GM12878 (cell line): ENCODE measurements around the gene ARHGAP15. TPM values are rescaled to one million over a fixed set of nuclear protein-coding genes. Genes with fewer than 3 reads are reported as not detected.

Source experiments
- ATAC-seq: fragments of 200-7000 bp; cut with Tn5 transposase; 3 replicates; pipeline ENCODE4 v1.9.1; 2020; ENCODE audit warnings: mild to moderate bottlenecking, moderate library complexity
- BruUV-seq: library from RNA; stranded (reverse); fragments of 400-500 nt; replicated peaks from 2 replicates; lab custom pipeline; 2021; lab: Mats Ljungman, UMichigan
- CTCF ChIA-PET: fragments of 300-600 bp; sonication (Branson Sonifier 250); formaldehyde crosslinking; extraction: SDS; loops from one replicate; lab custom pipeline; 2021; ENCODE audit warnings: inconsistent platforms; lab: Yijun Ruan, JAX
- POLR2A ChIA-PET: fragments of 350-600 bp; formaldehyde crosslinking; extraction: SDS; loops from one replicate; lab custom pipeline; 2021; ENCODE audit warnings: inconsistent platforms; lab: Charles Lee
- RAD21 ChIA-PET: fragments of 300-600 bp; sonication (Branson Sonifier 250); formaldehyde crosslinking; loops from one replicate; lab custom pipeline; 2023; ENCODE audit warnings: antibody characterized with exemption; ENCODE audit not compliant: unreplicated experiment; lab: Charles Lee
- SMC1A ChIA-PET: fragments of 300-600 bp; sonication (Branson Sonifier 250); formaldehyde crosslinking; loops from one replicate; lab custom pipeline; 2023; ENCODE audit not compliant: unreplicated experiment, uncharacterized antibody; lab: Charles Lee
- DNase-seq: peaks from one replicate; pipeline ENCODE4 v3.0.0-alpha.2; 2011; ENCODE audit warnings: low read depth, low spot score
- FAIRE-seq: peaks from 3 replicates; lab custom pipeline; 2011; peaks lifted over from hg19 to GRCh38; lab: Jason Lieb, UNC
- H2AFZ ChIP-seq: 2 replicates; pipeline ENCODE4 v1.6.0; 2011; ENCODE audit warnings: low read depth, low read length, control low read depth; ENCODE audit not compliant: control insufficient read depth
- H3K27ac ChIP-seq: 2 replicates; pipeline ENCODE4 v1.5.1; 2011; ENCODE audit warnings: control low read depth; ENCODE audit not compliant: control insufficient read depth, insufficient read depth
- H3K27me3 ChIP-seq, 2 experiments: replicated peaks in 1 of 2; 2 replicates each; pipeline versions ENCODE4 v1.6.0 to v1.6.1; 2011; ENCODE audit warnings: low read length in 1 of 2; ENCODE audit not compliant: control insufficient read depth in 2 of 2, insufficient read depth in 2 of 2
- H3K36me3 ChIP-seq, 2 experiments: 2 replicates each; pipeline ENCODE4 v1.5.1; 2011; ENCODE audit warnings: low read length in 1 of 2; ENCODE audit not compliant: control insufficient read depth in 2 of 2, insufficient read depth in 2 of 2
- H3K4me1 ChIP-seq: 2 replicates; pipeline ENCODE4 v1.6.1; 2011; ENCODE audit warnings: mild to moderate bottlenecking, low read length, moderate library complexity, mixed read lengths; ENCODE audit not compliant: control insufficient read depth, insufficient read depth
- H3K4me2 ChIP-seq: 2 replicates; pipeline ENCODE4 v1.6.0; 2011; ENCODE audit warnings: control low read depth; ENCODE audit not compliant: control insufficient read depth, insufficient read depth
- H3K4me3 ChIP-seq: fragments of 200-600 bp; sonication (generic); 2 replicates; pipeline ENCODE4 v1.5.1; 2016
- H3K79me2 ChIP-seq: 2 replicates; pipeline ENCODE4 v1.6.0; 2011; ENCODE audit warnings: low read length; ENCODE audit not compliant: control insufficient read depth, insufficient read depth
- H3K9ac ChIP-seq: 2 replicates; pipeline ENCODE4 v1.8.0; 2011; ENCODE audit warnings: low read length, control low read depth, mixed read lengths; ENCODE audit not compliant: control insufficient read depth, insufficient read depth
- H3K9me3 ChIP-seq: replicated peaks from 3 replicates; pipeline ENCODE4 v1.5.1; 2011; ENCODE audit warnings: mild to moderate bottlenecking, low read length; ENCODE audit not compliant: control insufficient read depth, insufficient read depth
- H4K20me1 ChIP-seq: 2 replicates; pipeline ENCODE4 v1.6.0; 2011; ENCODE audit not compliant: control insufficient read depth, insufficient read depth
- CHD1 ChIP-seq: IDR thresholded peaks from 2 replicates; pipeline ENCODE4 v1.6.1; 2012; ENCODE audit warnings: low read depth, low read length, improper control_type of control experiment
- CREB1 ChIP-seq: IDR thresholded peaks from 2 replicates; pipeline ENCODE4 v1.6.1; 2012; ENCODE audit warnings: low read depth, mild to moderate bottlenecking, inconsistent platforms
- EED ChIP-seq: sonication (generic); IDR thresholded peaks from 2 replicates; pipeline ENCODE4 v1.6.1; 2016; ENCODE audit warnings: antibody characterized with exemption, low read depth
- EZH2 ChIP-seq: IDR thresholded peaks from 2 replicates; pipeline ENCODE4 v1.6.1; 2012; ENCODE audit warnings: low read depth, mild to moderate bottlenecking, control low read depth, inconsistent platforms, low read length, borderline replicate concordance; ENCODE audit not compliant: control insufficient read depth
- GATAD2B ChIP-seq: fragments of 450-650 bp; conservative IDR thresholded peaks from 2 replicates; pipeline ENCODE4 v1.6.1; 2017; ENCODE audit warnings: low read depth, mild to moderate bottlenecking, moderate library complexity
- HDGF ChIP-seq: fragments of 450-650 bp; IDR thresholded peaks from 2 replicates; pipeline ENCODE4 v1.6.1; 2016; ENCODE audit warnings: antibody characterized with exemption
- IRF5 ChIP-seq: fragments of 450-650 bp; IDR thresholded peaks from 2 replicates; pipeline ENCODE4 v1.6.1; 2017; ENCODE audit warnings: borderline replicate concordance
- KAT2A ChIP-seq: conservative IDR thresholded peaks from 2 replicates; pipeline ENCODE4 v1.6.1; 2011; ENCODE audit warnings: low read depth, low read length; ENCODE audit not compliant: control insufficient read depth
- PAX5 ChIP-seq: IDR thresholded peaks from 2 replicates; pipeline ENCODE4 v1.6.1; 2011; ENCODE audit warnings: low read depth, low read length, borderline replicate concordance
- SKIL ChIP-seq: fragments of 450-650 bp; IDR thresholded peaks from 2 replicates; pipeline ENCODE4 v1.6.1; 2017; ENCODE audit warnings: mild to moderate bottlenecking, low read depth, inconsistent platforms; ENCODE audit not compliant: poor library complexity, severe bottlenecking
- SRF ChIP-seq, 2 experiments: IDR thresholded peaks; 2 replicates each; pipeline ENCODE4 v1.6.1; 2011; ENCODE audit warnings: low read depth in 2 of 2, low read length in 2 of 2, mild to moderate bottlenecking in 1 of 2, moderate library complexity in 1 of 2
- ZBTB11 ChIP-seq: fragments of 450-650 bp; formaldehyde crosslinking; IDR thresholded peaks from 2 replicates; pipeline ENCODE4 v1.5.0; 2022; ENCODE audit warnings: mild to moderate bottlenecking, missing genetic modification characterization
- ZNF622 ChIP-seq: fragments of 450-650 bp; IDR thresholded peaks from 2 replicates; pipeline ENCODE4 v1.6.1; 2017; ENCODE audit warnings: mild to moderate bottlenecking, inconsistent platforms
- ZSCAN29 ChIP-seq: fragments of 450-650 bp; IDR thresholded peaks from 2 replicates; pipeline ENCODE4 v1.6.1; 2017; ENCODE audit warnings: mild to moderate bottlenecking, moderate library complexity
- WGBS: methylation state at CpG from one replicate; pipeline ENCODE4 v1.1.6; 2016; ENCODE audit warnings: low lambda C conversion rate; ENCODE audit not compliant: insufficient replicate concordance, insufficient coverage; ENCODE audit errors: missing lambda C conversion rate; 5-methylcytosine and 5-hydroxymethylcytosine counted together
- in situ Hi-C: fragments of 300-500 bp; cut with MboI; formaldehyde crosslinking; loops from 9 replicates; pipeline ENCODE4 v1.14.3; 2018; ENCODE audit warnings: mixed read lengths
- intact Hi-C: fragments of 100-400 bp; cut with micrococcal nuclease; formaldehyde crosslinking; loops from one replicate; pipeline ENCODE4 v1.14.2; 2022; ENCODE audit not compliant: unreplicated experiment
- polyA plus RNA-seq, 11 experiments: library from polyadenylated mRNA; depleted of rRNA in 4 of 11; unstranded in 6 of 11; stranded (reverse) in 5 of 11; fragments of >200 nt; fragmentation: Nextera tagmentation in 4 of 11; fragmentation: Illumina TruSeq in 1 of 11; extraction: Ambion mirVana in 4 of 11; extraction: Trizol in 1 of 11; gene quantifications; 1 replicate in 1 of 11; 2 replicates in 10 of 11; pipeline versions ENCODE4 v1.2.1 to v1.2.3, GENCODE V29; 2011 to 2016; ENCODE audit warnings: inconsistent platforms in 2 of 11, missing spikeins in 2 of 11, low read depth in 1 of 11
- total RNA-seq, 4 experiments: library from RNA; depleted of rRNA in 3 of 4; stranded (reverse); fragments of >200 nt in 3 of 4; fragmentation: Illumina TruSeq in 1 of 4; extraction: Trizol in 1 of 4; gene quantifications; 2 replicates each; pipeline versions ENCODE4 v1.2.1 to v1.2.3, GENCODE V29; 2013 to 2021
- TF ChIP-seq, protein P1 (sequence below): IDR thresholded peaks from 2 replicates; pipeline ENCODE4 v1.6.1; 2012; ENCODE audit warnings: mild to moderate bottlenecking, low read depth, low read length

ARHGAP15 gene
- total and polyA plus RNA-seq, 10 of the 15 experiments (the other 5 are each of a cell fraction or from before 2014, with no cell fraction given): 38.0 to 92.6 (median 66.7) TPM

DNA sequence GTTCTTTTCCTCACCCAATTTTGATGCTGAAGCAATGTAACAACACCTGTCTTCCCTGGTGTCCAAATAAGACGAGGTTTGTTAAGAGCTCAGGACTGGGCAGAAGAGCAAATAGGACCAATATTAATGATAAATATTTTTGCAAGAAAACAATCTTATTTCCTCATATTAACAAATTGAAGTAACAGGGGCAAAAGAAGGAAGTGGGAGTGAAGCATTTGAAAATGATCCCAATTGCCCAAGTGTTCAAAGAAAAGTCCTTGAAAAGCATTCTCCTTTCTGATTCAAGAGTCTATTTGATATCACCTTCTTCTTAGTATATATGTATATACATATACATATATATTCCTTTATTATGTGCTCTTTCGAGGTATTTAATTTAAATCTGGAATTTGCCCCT is 418.8 kb downstream of the ARHGAP15 start:
- POLR2A ChIA-PET: interaction anchor here (0.6 kb wide), 1 partner anchor 20 kb away, joined by 4 read pairs; no protein-coding TSS in a partner anchor
- BruUV-seq: no TSS peak
- no peaks in the 10 kb centered on the region for H3K9me3 ChIP-seq
- no peaks in the 10 kb centered on the region for H4K20me1 ChIP-seq
- no peaks in the 10 kb centered on the region for H3K79me2 ChIP-seq
- SMC1A ChIA-PET: no interaction called here
- H2AFZ ChIP-seq: no peak overlapping the region
- H3K9ac ChIP-seq: no peak overlapping the region
- H3K4me3 ChIP-seq: no peak overlapping the region
- FAIRE-seq (no peak), DNase-seq (no peak), ATAC-seq (no peak)
- H3K4me2 ChIP-seq: no peak overlapping the region
- RAD21 ChIA-PET: no interaction called here
- H3K36me3 ChIP-seq: peaks cover 0 to 2% of the 10 kb centered on the region in 2 experiments; a peak in 2 of 4 replicates
- in situ Hi-C loops (no loop called here), intact Hi-C loops (no loop called here)
- no peaks in the 10 kb centered on the region for H3K27me3 ChIP-seq
- H3K27ac ChIP-seq: no peak overlapping the region
- H3K4me1 ChIP-seq: no peaks in the 10 kb centered on the region
- CTCF ChIA-PET: interaction anchor here (0.6 kb wide), 1 partner anchor 10 kb away, joined by 3 read pairs; no protein-coding TSS in a partner anchor
- 65% methylated on average over 2 of the region's 2 CpGs for WGBS
- no peak for TF ChIP-seq SRF (IDR thresholded peaks at IDR 0.05; ENCODE audit: low read depth in 2 of 2, low read length in 2 of 2)
- TF ChIP-seq EED: no peak
- no peak for TF ChIP-seq ZSCAN29
- TF ChIP-seq ZBTB11 (CRISPR knock-in tag): no peak
- no peak for TF ChIP-seq SKIL
- TF ChIP-seq CHD1: no peak
- no peak for TF ChIP-seq KAT2A
- no peak for TF ChIP-seq HDGF
- no peak for TF ChIP-seq EZH2
- TF ChIP-seq, protein P1, sequence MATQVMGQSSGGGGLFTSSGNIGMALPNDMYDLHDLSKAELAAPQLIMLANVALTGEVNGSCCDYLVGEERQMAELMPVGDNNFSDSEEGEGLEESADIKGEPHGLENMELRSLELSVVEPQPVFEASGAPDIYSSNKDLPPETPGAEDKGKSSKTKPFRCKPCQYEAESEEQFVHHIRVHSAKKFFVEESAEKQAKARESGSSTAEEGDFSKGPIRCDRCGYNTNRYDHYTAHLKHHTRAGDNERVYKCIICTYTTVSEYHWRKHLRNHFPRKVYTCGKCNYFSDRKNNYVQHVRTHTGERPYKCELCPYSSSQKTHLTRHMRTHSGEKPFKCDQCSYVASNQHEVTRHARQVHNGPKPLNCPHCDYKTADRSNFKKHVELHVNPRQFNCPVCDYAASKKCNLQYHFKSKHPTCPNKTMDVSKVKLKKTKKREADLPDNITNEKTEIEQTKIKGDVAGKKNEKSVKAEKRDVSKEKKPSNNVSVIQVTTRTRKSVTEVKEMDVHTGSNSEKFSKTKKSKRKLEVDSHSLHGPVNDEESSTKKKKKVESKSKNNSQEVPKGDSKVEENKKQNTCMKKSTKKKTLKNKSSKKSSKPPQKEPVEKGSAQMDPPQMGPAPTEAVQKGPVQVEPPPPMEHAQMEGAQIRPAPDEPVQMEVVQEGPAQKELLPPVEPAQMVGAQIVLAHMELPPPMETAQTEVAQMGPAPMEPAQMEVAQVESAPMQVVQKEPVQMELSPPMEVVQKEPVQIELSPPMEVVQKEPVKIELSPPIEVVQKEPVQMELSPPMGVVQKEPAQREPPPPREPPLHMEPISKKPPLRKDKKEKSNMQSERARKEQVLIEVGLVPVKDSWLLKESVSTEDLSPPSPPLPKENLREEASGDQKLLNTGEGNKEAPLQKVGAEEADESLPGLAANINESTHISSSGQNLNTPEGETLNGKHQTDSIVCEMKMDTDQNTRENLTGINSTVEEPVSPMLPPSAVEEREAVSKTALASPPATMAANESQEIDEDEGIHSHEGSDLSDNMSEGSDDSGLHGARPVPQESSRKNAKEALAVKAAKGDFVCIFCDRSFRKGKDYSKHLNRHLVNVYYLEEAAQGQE: no peak
- no peak for TF ChIP-seq IRF5
- TF ChIP-seq PAX5: no peak
- no peak for TF ChIP-seq CREB1
- TF ChIP-seq ZNF622: no peak
- TF ChIP-seq GATAD2B: no peak
